ENCODE data around the gene MORC4.

The MORC4 gene

GRCh38 chrX:106903856-106904528 is 96.0 kb downstream of the MORC4 start:
- DNase-seq, result no peak

- no peak for DNase-seq
These were observed 96.7 kb downstream of the MORC4 start, which contains the start of gene RIPPLY1 for GRCh38 chrX:106903291-106903824. Gene RIPPLY1, minus strand, starts transcription at chrX:106903341. Its CDS starts 54 bp downstream, at chrX:106903287.

GRCh38 chrX:106902684-106903083 is 97.3 kb downstream of the MORC4 start:
- DNase-seq, result no peak

- DNase-seq, result no peak
These were observed 98.2 kb downstream of the MORC4 start for GRCh38 chrX:106901781-106902219.

GRCh38 chrX:106901341-106901740 is 98.7 kb downstream of the MORC4 start:
- DNase-seq, result no peak

- DNase-seq, result no peak
These were observed 100.2 kb downstream of the MORC4 start for GRCh38 chrX:106899841-106900240.

GRCh38 chrX:106899276-106899675 is 100.7 kb downstream of the MORC4 start:
- DNase-seq, result no peak

- peak; percentile 59 for DNase-seq
These were observed 101.5 kb downstream of the MORC4 start for GRCh38 chrX:106898462-106898861.

- DNase-seq, result no peak
These were observed 102.8 kb downstream of the MORC4 start for GRCh38 chrX:106897259-106897658.

GRCh38 chrX:106894978-106895452 is 105.0 kb downstream of the MORC4 start:
- no peak for DNase-seq

GRCh38 chrX:106894392-106894909 is 105.6 kb downstream of the MORC4 start:
- peak; percentile 44 for DNase-seq

- DNase-seq, result peak; percentile 14
These were observed 108.1 kb downstream of the MORC4 start for GRCh38 chrX:106891762-106892460.

Data from NCI-H1092 treated with DMSO at 0.1 percent for 48 hours (cell line).